B cell (primary cell): ENCODE data around the gene CES1. TPM values are rescaled to one million over a fixed set of nuclear protein-coding genes. Genes with fewer than 3 reads are reported as not detected.

Source experiments
- ATAC-seq: fragments of 200-7000 bp; cut with Tn5 transposase; one replicate; pipeline ENCODE4 v1.10.0; 2021; ENCODE audit warnings: low read depth, mild to moderate bottlenecking, moderate number of reproducible peaks, moderate library complexity
- CTCF ChIA-PET: fragments of 350-600 bp; sonication (Branson Sonifier 250); formaldehyde crosslinking; loops from one replicate; lab custom pipeline; 2021; ENCODE audit warnings: antibody characterized with exemption, inconsistent platforms; lab: Charles Lee
- POLR2A ChIA-PET: fragments of 350-600 bp; sonication (Branson Sonifier 250); formaldehyde crosslinking; loops from one replicate; lab custom pipeline; 2021; ENCODE audit warnings: antibody characterized with exemption; lab: Charles Lee
- DNase-seq: peaks from one replicate; pipeline ENCODE4 v3.0.0; 2013
- H2AFZ ChIP-seq: 2 replicates; pipeline ENCODE4 v1.6.1; 2012; ENCODE audit warnings: mild to moderate bottlenecking, low read depth, low read length; ENCODE audit not compliant: insufficient read depth, poor library complexity, severe bottlenecking
- H3K27ac ChIP-seq, 2 donors: 1 replicate in 1 of 2; 2 replicates in 1 of 2; pipeline ENCODE4 v1.5.1; 2012 to 2013; ENCODE audit warnings: low read length in 2 of 2, mild to moderate bottlenecking in 2 of 2, moderate library complexity in 1 of 2
- H3K27me3 ChIP-seq, 4 experiments: fragments of 200-600 bp in 1 of 4; sonication (generic) in 1 of 4; replicated peaks in 1 of 4; 1 replicate in 2 of 4; 2 replicates in 2 of 4; pipeline versions ENCODE4 v1.6.1 to v1.7.0; 2013 to 2016; ENCODE audit warnings: low read length in 3 of 4, mild to moderate bottlenecking in 2 of 4, mixed read lengths in 1 of 4, moderate library complexity in 1 of 4; ENCODE audit not compliant: insufficient read depth in 4 of 4, control insufficient read depth in 3 of 4; ENCODE audit errors: control extremely low read depth in 1 of 4
- H3K36me3 ChIP-seq, 2 experiments: replicated peaks in 1 of 2; 1 replicate in 1 of 2; 2 replicates in 1 of 2; pipeline versions ENCODE4 v1.6.1 to v1.7.1; 2013; ENCODE audit warnings: low read length in 1 of 2; ENCODE audit not compliant: insufficient read depth in 2 of 2, control insufficient read depth in 1 of 2; ENCODE audit errors: control extremely low read depth in 1 of 2, extremely low read depth in 1 of 2
- H3K4me1 ChIP-seq, 2 donors: fragments of 200-600 bp in 1 of 2; sonication (generic) in 1 of 2; 1 replicate in 1 of 2; 2 replicates in 1 of 2; pipeline versions ENCODE4 v1.5.1 to v1.6.1; 2013 to 2017; ENCODE audit warnings: low read length in 2 of 2; ENCODE audit not compliant: control insufficient read depth in 2 of 2, insufficient read depth in 2 of 2
- H3K4me2 ChIP-seq: replicated peaks from 2 replicates; pipeline ENCODE3; 2012; ENCODE audit warnings: mild to moderate bottlenecking, low read depth, low read length; ENCODE audit not compliant: poor library complexity, severe bottlenecking
- H3K4me3 ChIP-seq, 5 experiments: fragments of 200-600 bp in 1 of 5; sonication (generic) in 1 of 5; 1 replicate in 3 of 5; 2 replicates in 2 of 5; pipeline versions ENCODE4 v1.5.1 to v1.7.0; 2011 to 2016; ENCODE audit warnings: low read length in 4 of 5, mild to moderate bottlenecking in 4 of 5, low read depth in 2 of 5, control low read depth in 1 of 5, moderate library complexity in 1 of 5; ENCODE audit not compliant: insufficient read depth in 1 of 5; ENCODE audit errors: control extremely low read depth in 1 of 5, extremely low read depth in 1 of 5
- H3K79me2 ChIP-seq: fragments of 200-600 bp; sonication (generic); one replicate; pipeline ENCODE4 v1.6.0; 2016; ENCODE audit warnings: low read length; ENCODE audit not compliant: control insufficient read depth, insufficient read depth
- H3K9ac ChIP-seq: fragments of 200-600 bp; sonication (generic); 2 replicates; pipeline ENCODE4 v1.6.1; 2017; ENCODE audit warnings: mild to moderate bottlenecking, low read length, moderate library complexity
- H3K9me3 ChIP-seq, 3 donors: one replicate each; pipeline versions ENCODE4 v1.6.1 to v1.7.1; 2013; ENCODE audit warnings: low read length in 2 of 3; ENCODE audit not compliant: control insufficient read depth in 2 of 3, insufficient read depth in 1 of 3; ENCODE audit errors: control extremely low read depth in 1 of 3
- H4K20me1 ChIP-seq: 2 replicates; pipeline ENCODE4 v1.6.0; 2012; ENCODE audit warnings: mild to moderate bottlenecking, low read length; ENCODE audit not compliant: insufficient read depth, control insufficient read depth, poor library complexity, severe bottlenecking
- H3K27ac Mint-ChIP-seq: one replicate; pipeline ENCODE4 v1.8.0; 2021; ENCODE audit warnings: mixed read lengths
- H3K27me3 Mint-ChIP-seq: one replicate; pipeline ENCODE4 v1.8.0; 2021; ENCODE audit warnings: mixed read lengths
- H3K4me1 Mint-ChIP-seq: one replicate; pipeline ENCODE4 v1.8.0; 2021; ENCODE audit warnings: mixed read lengths
- H3K4me3 Mint-ChIP-seq: one replicate; pipeline ENCODE4 v1.8.0; 2021; ENCODE audit warnings: mixed read lengths
- H3K9me3 Mint-ChIP-seq: one replicate; pipeline ENCODE4 v1.8.0; 2022; ENCODE audit warnings: mixed read lengths; ENCODE audit not compliant: insufficient read depth
- CTCF ChIP-seq: fragments of 200-600 bp; IDR thresholded peaks from one replicate; pipeline ENCODE4 v1.8.0; 2022; ENCODE audit warnings: antibody characterized with exemption, mild to moderate bottlenecking
- EZH2 ChIP-seq: IDR thresholded peaks from 2 replicates; pipeline ENCODE4 v1.6.1; 2012; ENCODE audit warnings: borderline replicate concordance, low read depth, mild to moderate bottlenecking, moderate library complexity, low read length; ENCODE audit not compliant: insufficient read depth, poor library complexity, severe bottlenecking
- WGBS: methylation state at CpG from one replicate; pipeline ENCODE4 v1.1.5; 2013; ENCODE audit warnings: missing lambda C conversion rate; ENCODE audit not compliant: insufficient coverage; 5-methylcytosine and 5-hydroxymethylcytosine counted together
- intact Hi-C: fragments of 100-400 bp; cut with micrococcal nuclease; formaldehyde crosslinking; loops from one replicate; pipeline ENCODE4 v1.10.0; 2022
- polyA minus RNA-seq: library from RNA; depleted of rRNA, polyadenylated mRNA; stranded (reverse); fragments of >200 nt; gene quantifications from 2 replicates; pipeline ENCODE4 v1.2.3, GENCODE V29; 2012
- polyA plus RNA-seq: library from polyadenylated mRNA; depleted of rRNA; stranded (reverse); fragments of >200 nt; gene quantifications from 2 replicates; pipeline ENCODE4 v1.2.3, GENCODE V29; 2012
- total RNA-seq, 2 donors: library from RNA; stranded (reverse); fragments of 120-200 nt in 1 of 2; gene quantifications; 1 replicate in 1 of 2; 2 replicates in 1 of 2; pipeline versions ENCODE4 v1.2.3 to v1.2.4, GENCODE V29; 2013 to 2022

The CES1 gene
- total RNA-seq (0.37 TPM in 1 of 2 replicates, not detected in the other), polyA plus RNA-seq (0.20 and 1.2 TPM in 2 replicates), polyA minus RNA-seq (0.36 and 0.60 TPM in 2 replicates)
- 0.61 TPM for total RNA-seq (2013)

GRCh38 chr16:55832773-55833691, at the start of gene CES1:
Gene CES1 (minus strand): TSS chr16:55833096. CDS start chr16:55833055, 41 bp downstream.
- no peak for TF ChIP-seq CTCF
- TF ChIP-seq EZH2, result no peak
- Mint-ChIP-seq H3K27ac (no peak within 1 kb of the TSS), H3K4me1 (peaks cover 6% of the 10 kb centered on the region), H3K4me3 (no peak within 1 kb of the TSS), H3K9me3 (no peaks in the 10 kb centered on the region), H3K27me3 (peaks cover 24% of the 10 kb centered on the region)
- CTCF ChIA-PET, result no interaction called here
- no peaks in the 10 kb centered on the region for H3K36me3 ChIP-seq
- 90% methylated on average over 28 of the region's 30 CpGs for WGBS
- ATAC-seq (no peak), DNase-seq (no peak)
- H3K4me2 ChIP-seq, result no peak within 1 kb of the TSS
- H2AFZ ChIP-seq, result no peak within 1 kb of the TSS
- H3K27ac ChIP-seq, result no peak within 1 kb of the TSS
- H3K79me2 ChIP-seq, result no peaks in the 10 kb centered on the region
- intact Hi-C loops, result no loop called here
- no peak within 1 kb of the TSS for H3K4me3 ChIP-seq
- no peaks in the 10 kb centered on the region for H4K20me1 ChIP-seq
- no peak within 1 kb of the TSS for H3K9ac ChIP-seq
- no peaks in the 10 kb centered on the region for H3K27me3 ChIP-seq
- no peaks in the 10 kb centered on the region for H3K9me3 ChIP-seq
- no peaks in the 10 kb centered on the region for H3K4me1 ChIP-seq
- POLR2A ChIA-PET, result no interaction called here

GRCh38 chr16:55876854-55877253, 44.0 kb upstream of the CES1 start:
- no peak overlapping the region for H3K4me3 ChIP-seq
- WGBS, result 88% methylated on average over 2 of the region's 4 CpGs
- POLR2A ChIA-PET, result no interaction called here
- H3K27me3 ChIP-seq, result peaks cover 0 to 3% (median 0%) of the 10 kb centered on the region in 4 experiments
- CTCF ChIA-PET, result no interaction called here
- ATAC-seq (no peak), DNase-seq (no peak)
- no peaks in the 10 kb centered on the region for H3K36me3 ChIP-seq
- Mint-ChIP-seq H3K4me3 (no peak overlapping the region), H3K27me3 (peaks cover 14% of the 10 kb centered on the region), H3K4me1 (no peaks in the 10 kb centered on the region), H3K27ac (no peak overlapping the region), H3K9me3 (no peaks in the 10 kb centered on the region)
- no peak for TF ChIP-seq CTCF
- TF ChIP-seq EZH2, result no peak
- H4K20me1 ChIP-seq, result no peaks in the 10 kb centered on the region
- H2AFZ ChIP-seq, result no peak overlapping the region
- intact Hi-C loops, result no loop called here
- no peaks in the 10 kb centered on the region for H3K4me1 ChIP-seq
- H3K4me2 ChIP-seq, result no peak overlapping the region
- H3K79me2 ChIP-seq, result no peaks in the 10 kb centered on the region
- no peak overlapping the region for H3K27ac ChIP-seq
- peaks cover 0 to 4% (median 0%) of the 10 kb centered on the region in 3 donors for H3K9me3 ChIP-seq
- no peak overlapping the region for H3K9ac ChIP-seq
